SK-N-MC (cell line): ENCODE data around the gene ANKRD36.
"Not testable (repeated sequence)": the region's sequence is repeated elsewhere in the genome, so short reads cannot be mapped to it uniquely, and the experiment has no call there.

Experiments used
- EZH2 ChIP-seq: fragments of 200-600 bp; sonication (generic); IDR thresholded peaks from one replicate; pipeline ENCODE4 v1.6.1; 2017; ENCODE audit warnings: antibody characterized with exemption
- FOXP2 ChIP-seq: optimal IDR thresholded peaks from 2 replicates; pipeline ENCODE3; 2011; ENCODE audit warnings: mild to moderate bottlenecking, moderate library complexity; ENCODE audit not compliant: insufficient read depth; ENCODE audit errors: extremely low read length, control extremely low read depth
- POLR2AphosphoS5 ChIP-seq: IDR thresholded peaks from 2 replicates; pipeline ENCODE4 v1.6.1; 2012; ENCODE audit warnings: mild to moderate bottlenecking, low read depth, low read length, borderline replicate concordance

GRCh38 chr2:97098786-97099372, 14.1 kb upstream of the ANKRD36 start:
- not testable (repeated sequence) for TF ChIP-seq POLR2AphosphoS5, FOXP2, EZH2
